Measurements from ENCODE around the gene FUT3. TPM values are rescaled to one million over a fixed set of nuclear protein-coding genes. Genes with fewer than 3 reads are reported as not detected.

The FUT3 gene
- total and polyA plus RNA-seq, 9 of the 15 experiments (the other 6 are each of a cell fraction or from before 2014, with no cell fraction given), result 0.09 TPM; not detected in 8

- no peak for TF ChIP-seq SNRNP70 (optimal IDR thresholded peaks at IDR 0.05; ENCODE audit: low read depth, low read length)
- peak; percentile 20 for TF ChIP-seq RBM25 (IDR thresholded peaks at IDR 0.05; ENCODE audit: low read depth, low read length, severe bottlenecking)
- TF ChIP-seq CEBPB (tag; IDR thresholded peaks at IDR 0.05), result no peak
These were observed 18.6 kb downstream of the FUT3 start (continued) for GRCh38 chr19:5832527-5833216.

GRCh38 chr19:5832061-5832460 lies 19.2 kb downstream of the FUT3 start:
- DNase-seq (ENCODE audit: extremely low read depth in 1 of 4, low spot score in 3 of 4) (no peak), ATAC-seq (no peak), FAIRE-seq (no peak)
- H3K79me2 ChIP-seq (ENCODE audit: control insufficient read depth, insufficient read depth, low read length), result peaks cover 4% of the 10 kb centered on the region; the same call in 1 of the 3 replicates
- peak overlapping the region in 1 of 2 experiments; percentile 60; a peak in 2 of 4 replicates for H3K9ac ChIP-seq (ENCODE audit: insufficient read depth in 1 of 2, low read depth in 2 of 2, low read length in 2 of 2)
- no peak overlapping the region for H3K27ac ChIP-seq (ENCODE audit: extremely low read depth, low read depth, low read length)
- H4K20me1 ChIP-seq (replicated peaks; ENCODE audit: control insufficient read depth, insufficient read depth, low read length), result no peaks in the 10 kb centered on the region; the same call in 1 of the 2 replicates
- no TSS peak for BruUV-seq (replicated peaks)
- no peak for TF ChIP-seq RB1 (IDR thresholded peaks at IDR 0.05; ENCODE audit: low read depth)
- TF ChIP-seq POLR2G (IDR thresholded peaks at IDR 0.05; ENCODE audit: low read depth, low read length), result 0 out of 2 replicates have a peak, but pooled peaks have one; percentile 9
- H3K9me3 ChIP-seq (replicated peaks; ENCODE audit: control insufficient read depth, insufficient read depth, low read depth, low read length), result no peaks in the 10 kb centered on the region
- in situ Hi-C loops (cut with MboI) (no loop called here), intact Hi-C loops (cut with micrococcal nuclease) (no loop called here)
- no peak overlapping the region for H3K4me3 ChIP-seq
- H2AFZ ChIP-seq (ENCODE audit: low read depth, low read length), result no peak overlapping the region
- no peak overlapping the region for H3K4me2 ChIP-seq (ENCODE audit: insufficient read depth, low read length)
- CTCF ChIA-PET (ENCODE audit: low intra/inter-chr PET ratio), result no interaction called here
- H3K27me3 ChIP-seq (ENCODE audit: control insufficient read depth in 2 of 2, insufficient read depth in 2 of 2, low read length in 2 of 2), result peaks cover 11 to 25% of the 10 kb centered on the region in 2 experiments
- H3K9me1 ChIP-seq (ENCODE audit: control insufficient read depth, insufficient read depth, low read length), result peaks cover 3% of the 10 kb centered on the region
- no peaks in the 10 kb centered on the region for H3K36me3 ChIP-seq (ENCODE audit: control insufficient read depth, insufficient read depth, low read length)
- peaks cover 4 to 42% of the 10 kb centered on the region in 2 experiments; a peak in 4 of 5 replicates for H3K4me1 ChIP-seq (replicated peaks in 1 of 2; ENCODE audit: control insufficient read depth in 2 of 2, insufficient read depth in 2 of 2, low read length in 2 of 2)
- POLR2A ChIA-PET, result interaction anchor here (0.5 to 0.6 kb wide), 2 partner anchors 9 to 434 kb away, joined by 3 read pairs; no protein-coding TSS in a partner anchor
- 38% methylated on average over 17 of the region's 22 CpGs for WGBS (ENCODE audit: insufficient coverage, low coverage, missing lambda C conversion rate)

Data from K562 (cell line).